SKM-1 (cell line): ENCODE measurements around the gene RPRD1A.
"Not testable (repeated sequence)": the region's sequence is repeated elsewhere in the genome, so short reads cannot be mapped to it uniquely, and the experiment has no call there.

Experiments used
- DNase-seq: peaks from one replicate; lab custom pipeline; 2025; ENCODE audit not compliant: unreplicated experiment; lab: John Stamatoyannopoulos, UW

RPRD1A gene

GRCh38 chr18:36067055-36067957 is at the start of gene RPRD1A:
TSS of gene RPRD1A (minus strand) at chr18:36067559. CDS start at chr18:36067404, 155 bp downstream.
- DNase-seq = peak; percentile 92

- not testable (repeated sequence) for DNase-seq
These were observed 49.4 kb upstream of the RPRD1A start for GRCh38 chr18:36116771-36117170.

GRCh38 chr18:36114738-36115137 is 47.4 kb upstream of the RPRD1A start:
- no peak for DNase-seq

- DNase-seq = no peak
These were observed 46.9 kb upstream of the RPRD1A start for GRCh38 chr18:36114251-36114650.

GRCh38 chr18:36112302-36112701 is 44.9 kb upstream of the RPRD1A start:
- DNase-seq = no peak

GRCh38 chr18:36109737-36110136 is 42.4 kb upstream of the RPRD1A start:
- no peak for DNase-seq

- no peak for DNase-seq
These were observed 41.2 kb upstream of the RPRD1A start for GRCh38 chr18:36108601-36109000.

GRCh38 chr18:36108196-36108595 is 40.8 kb upstream of the RPRD1A start:
- no peak for DNase-seq

GRCh38 chr18:36107477-36107876 is 40.1 kb upstream of the RPRD1A start:
- DNase-seq = no peak

- DNase-seq = no peak
These were observed 37.4 kb upstream of the RPRD1A start for GRCh38 chr18:36104749-36105148.

GRCh38 chr18:36101943-36102342 is 34.6 kb upstream of the RPRD1A start:
- no peak for DNase-seq

- no peak for DNase-seq
These were observed 32.0 kb upstream of the RPRD1A start for GRCh38 chr18:36099311-36099710.

- DNase-seq = no peak
These were observed 29.6 kb upstream of the RPRD1A start for GRCh38 chr18:36096955-36097354.

- no peak for DNase-seq
These were observed 28.7 kb upstream of the RPRD1A start for GRCh38 chr18:36095936-36096519.

GRCh38 chr18:36094431-36094830 is 27.1 kb upstream of the RPRD1A start:
- DNase-seq = no peak

- not testable (repeated sequence) for DNase-seq
These were observed 24.8 kb upstream of the RPRD1A start for GRCh38 chr18:36092116-36092515.

- DNase-seq = no peak
These were observed 21.6 kb upstream of the RPRD1A start for GRCh38 chr18:36089001-36089400.

GRCh38 chr18:36088256-36088655 is 20.9 kb upstream of the RPRD1A start:
- no peak for DNase-seq

- DNase-seq = no peak
These were observed 18.8 kb upstream of the RPRD1A start for GRCh38 chr18:36086186-36086585.

GRCh38 chr18:36085195-36085594 is 17.8 kb upstream of the RPRD1A start:
- DNase-seq = no peak

GRCh38 chr18:36083729-36084128 is 16.4 kb upstream of the RPRD1A start:
- DNase-seq = no peak

GRCh38 chr18:36081118-36081517 is 13.8 kb upstream of the RPRD1A start:
- DNase-seq = not testable (repeated sequence)
